ENCODE measurements around the gene ZNF628.

The ZNF628 gene

GRCh38 chr19:55474269-55475265 is 1.9 kb upstream of the ZNF628 start:
- no peak overlapping the region for H3K4me3 ChIP-seq (ENCODE audit: low read depth, low read length)
- TF ChIP-seq, protein P1, sequence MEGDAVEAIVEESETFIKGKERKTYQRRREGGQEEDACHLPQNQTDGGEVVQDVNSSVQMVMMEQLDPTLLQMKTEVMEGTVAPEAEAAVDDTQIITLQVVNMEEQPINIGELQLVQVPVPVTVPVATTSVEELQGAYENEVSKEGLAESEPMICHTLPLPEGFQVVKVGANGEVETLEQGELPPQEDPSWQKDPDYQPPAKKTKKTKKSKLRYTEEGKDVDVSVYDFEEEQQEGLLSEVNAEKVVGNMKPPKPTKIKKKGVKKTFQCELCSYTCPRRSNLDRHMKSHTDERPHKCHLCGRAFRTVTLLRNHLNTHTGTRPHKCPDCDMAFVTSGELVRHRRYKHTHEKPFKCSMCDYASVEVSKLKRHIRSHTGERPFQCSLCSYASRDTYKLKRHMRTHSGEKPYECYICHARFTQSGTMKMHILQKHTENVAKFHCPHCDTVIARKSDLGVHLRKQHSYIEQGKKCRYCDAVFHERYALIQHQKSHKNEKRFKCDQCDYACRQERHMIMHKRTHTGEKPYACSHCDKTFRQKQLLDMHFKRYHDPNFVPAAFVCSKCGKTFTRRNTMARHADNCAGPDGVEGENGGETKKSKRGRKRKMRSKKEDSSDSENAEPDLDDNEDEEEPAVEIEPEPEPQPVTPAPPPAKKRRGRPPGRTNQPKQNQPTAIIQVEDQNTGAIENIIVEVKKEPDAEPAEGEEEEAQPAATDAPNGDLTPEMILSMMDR (IDR thresholded peaks at IDR 0.05; ENCODE audit: borderline replicate concordance, insufficient read depth, low read depth, low read length): no peak

GRCh38 chr19:55477905-55478304 is 1.5 kb downstream of the ZNF628 start:
- H3K4me3 ChIP-seq (ENCODE audit: low read depth, low read length): no peak overlapping the region
- TF ChIP-seq, protein P1 (IDR thresholded peaks at IDR 0.05; ENCODE audit: borderline replicate concordance, insufficient read depth, low read depth, low read length): no peak

DNA sequence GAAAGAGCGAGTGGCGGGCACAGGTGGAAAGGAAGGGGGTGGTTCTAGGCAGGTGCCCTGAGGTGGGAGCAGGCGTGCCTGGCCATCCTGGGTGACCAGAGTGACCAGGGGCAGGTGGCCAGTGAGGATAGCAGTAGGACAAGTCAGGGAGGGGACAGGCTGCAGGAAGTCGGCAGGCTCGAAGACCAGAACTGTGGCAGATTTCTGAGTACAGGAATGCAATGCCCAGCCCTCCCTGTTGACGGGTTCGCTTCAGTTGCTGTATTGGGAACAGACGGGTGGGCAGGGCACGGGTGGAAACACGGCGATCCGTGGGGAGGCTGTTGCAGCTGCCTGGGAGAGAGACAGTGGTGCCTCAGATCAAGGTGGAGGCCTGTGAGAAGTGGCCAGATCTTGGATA is 1.9 kb downstream of the ZNF628 start:
- TF ChIP-seq, protein P1 (IDR thresholded peaks at IDR 0.05; ENCODE audit: borderline replicate concordance, insufficient read depth, low read depth, low read length): no peak
- no peak overlapping the region for H3K4me3 ChIP-seq (ENCODE audit: low read depth, low read length)

GRCh38 chr19:55479045-55479444 is 2.6 kb downstream of the ZNF628 start:
- TF ChIP-seq, protein P1 (IDR thresholded peaks at IDR 0.05; ENCODE audit: borderline replicate concordance, insufficient read depth, low read depth, low read length): no peak
- no peak overlapping the region for H3K4me3 ChIP-seq (ENCODE audit: low read depth, low read length)

DNA sequence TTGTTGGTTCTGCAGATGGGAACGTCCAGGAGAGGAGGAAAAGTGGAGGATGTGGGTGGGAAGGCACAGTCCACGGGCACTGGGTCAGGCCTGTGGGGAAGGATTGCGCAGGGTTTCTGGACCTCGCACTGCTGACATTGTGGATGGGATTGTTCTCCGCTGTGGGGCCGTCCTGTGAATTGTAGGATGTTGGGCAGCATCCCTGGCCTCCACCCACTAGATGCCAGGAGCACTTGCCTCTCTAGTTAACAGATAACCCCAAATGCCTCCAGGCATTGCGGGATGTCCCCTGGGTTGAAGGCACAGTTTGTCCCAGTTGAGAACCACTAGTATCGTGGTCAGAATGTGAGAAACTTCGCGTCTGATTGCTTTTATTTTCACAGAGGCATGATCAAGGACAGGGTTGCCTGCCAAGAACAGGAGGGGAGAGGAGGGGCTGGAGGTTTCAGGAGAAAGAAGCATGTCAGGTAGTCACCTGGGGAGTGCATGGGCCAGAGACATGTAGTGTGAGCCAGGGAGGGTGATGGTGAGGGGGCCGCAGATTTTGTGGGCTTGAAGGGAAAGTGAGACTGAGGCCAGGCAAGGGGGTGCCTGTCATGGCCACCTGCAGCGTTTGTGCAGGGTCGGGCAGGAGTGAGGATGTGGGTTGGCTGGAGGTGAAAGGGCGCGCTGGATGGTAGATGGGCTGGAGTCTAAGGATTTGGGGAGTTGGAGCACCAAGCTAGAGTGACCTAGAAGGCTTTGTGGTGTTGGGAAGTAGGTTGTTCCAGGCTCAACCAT is 3.2 kb downstream of the ZNF628 start:
- no peak overlapping the region for H3K4me3 ChIP-seq (ENCODE audit: low read depth, low read length)
- TF ChIP-seq, protein P1 (IDR thresholded peaks at IDR 0.05; ENCODE audit: borderline replicate concordance, insufficient read depth, low read depth, low read length): no peak

DNA sequence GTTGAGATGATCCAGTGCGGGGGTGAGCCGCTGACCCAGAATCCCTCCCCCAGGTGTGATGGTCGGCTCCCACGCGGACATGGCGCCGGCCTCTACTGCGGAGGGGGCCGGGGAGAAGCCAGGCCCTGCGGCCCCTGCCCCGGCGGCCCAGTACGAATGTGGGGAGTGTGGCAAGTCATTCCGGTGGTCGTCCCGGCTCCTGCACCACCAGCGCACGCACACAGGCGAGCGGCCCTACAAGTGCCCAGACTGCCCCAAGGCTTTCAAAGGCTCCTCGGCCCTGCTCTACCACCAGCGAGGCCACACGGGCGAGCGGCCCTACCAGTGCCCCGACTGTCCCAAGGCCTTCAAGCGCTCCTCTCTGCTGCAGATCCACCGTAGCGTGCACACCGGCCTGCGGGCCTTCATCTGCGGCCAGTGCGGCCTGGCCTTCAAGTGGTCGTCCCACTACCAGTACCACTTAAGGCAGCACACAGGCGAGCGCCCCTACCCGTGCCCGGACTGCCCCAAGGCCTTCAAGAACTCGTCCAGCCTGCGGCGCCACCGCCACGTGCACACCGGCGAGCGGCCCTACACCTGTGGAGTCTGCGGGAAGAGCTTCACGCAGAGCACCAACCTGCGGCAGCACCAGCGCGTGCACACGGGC is 4.9 kb downstream of the ZNF628 start:
- TF ChIP-seq, protein P1 (IDR thresholded peaks at IDR 0.05; ENCODE audit: borderline replicate concordance, insufficient read depth, low read depth, low read length): no peak

More for the DNA sequence above, 4.9 kb downstream of the ZNF628 start:
- no peak overlapping the region for H3K4me3 ChIP-seq (ENCODE audit: low read depth, low read length)

Data from GM12875 (cell line).